ENCODE measurements around the gene JAZF1. TPM values are rescaled to one million over a fixed set of nuclear protein-coding genes. Genes with fewer than 3 reads are reported as not detected.

JAZF1 gene
- total and polyA plus RNA-seq, 2 of the 4 experiments (the other 2 are of a cell fraction): 8.4 to 10.5 TPM

- no CpG with 5 or more reads among the region's 2 CpGs for WGBS, 2 experiments (ENCODE audit: extremely low coverage in 2 of 2, insufficient read length in 1 of 2)
- Histone ChIP-seq H3K4me3 (ENCODE audit: insufficient read depth, low read depth, low read length) (no peak overlapping the region), H3K27ac (ENCODE audit: insufficient read depth, low read length) (no peak overlapping the region), H2AK9ac (replicated peaks; ENCODE audit: low read depth, low read length, poor library complexity) (no peak overlapping the region), H3K18ac (ENCODE audit: low read depth, low read length) (no peak overlapping the region), H2BK20ac (ENCODE audit: low read depth, low read length) (no peak overlapping the region), H3K4me1 (ENCODE audit: control insufficient read depth, insufficient read depth, low read length) (peaks cover 4% of the 10 kb centered on the region), H3K4ac (ENCODE audit: low read depth, low read length) (peak overlapping the region; percentile 7; the same call in 1 of the 2 replicates), H2AK5ac (ENCODE audit: low read depth, low read length) (no peak overlapping the region), H3K27me3 (ENCODE audit: control insufficient read depth, insufficient read depth, low read length) (no peaks in the 10 kb centered on the region), H3K23ac (ENCODE audit: low read depth, low read length) (no peak overlapping the region), H3K4me2 (ENCODE audit: low read depth, low read length) (no peak overlapping the region), H3K79me1 (ENCODE audit: low read depth in 1 of 2, low read length in 2 of 2) (no peaks in the 10 kb centered on the region), H2BK15ac (ENCODE audit: low read depth, low read length) (no peak overlapping the region), H2AFZ (replicated peaks; ENCODE audit: low read length, poor library complexity) (no peak overlapping the region), H3K36me3 (ENCODE audit: control insufficient read depth, insufficient read depth, low read length) (no peaks in the 10 kb centered on the region), H3K14ac (replicated peaks; ENCODE audit: low read depth, low read length) (no peak overlapping the region), H4K91ac (ENCODE audit: insufficient read depth, low read depth, low read length) (no peak overlapping the region), H4K5ac (ENCODE audit: low read depth, low read length) (no peak overlapping the region), H2BK120ac (ENCODE audit: low read depth, low read length) (no peak overlapping the region), H2BK5ac (ENCODE audit: low read depth, low read length, poor library complexity, severe bottlenecking) (no peak overlapping the region), H3K9ac (ENCODE audit: low read depth, low read length) (no peak overlapping the region), H3K9me1 (ENCODE audit: insufficient read depth, low read length) (no peaks in the 10 kb centered on the region), H3K56ac (ENCODE audit: extremely low read depth, insufficient read depth, low read length) (no peak overlapping the region), H3K9me3 (ENCODE audit: control insufficient read depth, insufficient read depth, low read length) (no peaks in the 10 kb centered on the region), H4K8ac (ENCODE audit: low read depth in 2 of 2, low read length in 2 of 2) (no peak overlapping the region), H4K20me1 (ENCODE audit: insufficient read depth, low read length) (no peaks in the 10 kb centered on the region)
- ChIA-PET CTCF (no interaction called here), POLR2A (ENCODE audit: unreplicated experiment) (interaction anchor here (0.6 kb wide), 1 partner anchor 32 kb away, joined by 3 read pairs; no protein-coding TSS in a partner anchor)
- intact Hi-C loops (cut with micrococcal nuclease): loop anchor here (5.0 kb wide), 1 partner anchor 52 kb away; no protein-coding TSS in a partner anchor
- in situ Hi-C loops (cut with MboI; ENCODE audit: low sequenced_read_pairs): no loop called here
- DNase-seq: no peak
- BruUV-seq (replicated peaks): no TSS peak
- no peak for TF ChIP-seq MAFK (IDR thresholded peaks at IDR 0.05; ENCODE audit: low read depth, low read length)
- TF ChIP-seq POLR2A (IDR thresholded peaks at IDR 0.05; ENCODE audit: low read depth, low read length): no peak
- no peak for TF ChIP-seq SMC3 (IDR thresholded peaks at IDR 0.05; ENCODE audit: low read depth, low read length)
- TF ChIP-seq FOS (IDR thresholded peaks at IDR 0.05; ENCODE audit: low read depth, low read length): no peak
- no peak for TF ChIP-seq MAZ (IDR thresholded peaks at IDR 0.05; ENCODE audit: borderline replicate concordance, low read depth, low read length)
- TF ChIP-seq CHD1 (IDR thresholded peaks at IDR 0.05; ENCODE audit: low read depth, low read length): no peak
- no peak for TF ChIP-seq MXI1 (IDR thresholded peaks at IDR 0.05; ENCODE audit: borderline replicate concordance, low read depth, low read length)
- no peak for TF ChIP-seq BHLHE40 (IDR thresholded peaks at IDR 0.05; ENCODE audit: low read depth, low read length)
- no peak for TF ChIP-seq CTCF (conservative IDR thresholded peaks at IDR 0.05; ENCODE audit: low read depth, low read length)
- no peak for TF ChIP-seq RCOR1 (IDR thresholded peaks at IDR 0.05; ENCODE audit: insufficient replicate concordance, low read length)
- no peak for TF ChIP-seq CEBPB (IDR thresholded peaks at IDR 0.05; ENCODE audit: low read depth, low read length)
- TF ChIP-seq NFE2L2 (IDR thresholded peaks at IDR 0.05; ENCODE audit: low read depth, low read length): no peak
- no peak for TF ChIP-seq RAD21 (IDR thresholded peaks at IDR 0.05; ENCODE audit: low read length)
- no peak for TF ChIP-seq USF2 (IDR thresholded peaks at IDR 0.05; ENCODE audit: low read depth, low read length)
- TF ChIP-seq ELK1 (IDR thresholded peaks at IDR 0.05; ENCODE audit: borderline replicate concordance, low read depth, low read length): no peak
- no peak for TF ChIP-seq RFX5 (IDR thresholded peaks at IDR 0.05; ENCODE audit: low read depth, low read length)
- dilution Hi-C loops (cut with HindIII; ENCODE audit: low sequenced_read_pairs, unreplicated experiment): no loop called here
- no peak for ATAC-seq (ENCODE audit: low read depth)
These were observed 20.0 kb upstream of the JAZF1 start for GRCh38 chr7:28200598-28200997.

Data from IMR-90 (cell line).